HAP-1 (cell line): ENCODE results near the gene ERH.

Experiments
- DNase-seq, 2 experiments: peaks; one replicate each; pipeline ENCODE4 v3.0.0-alpha.2; 2016 to 2020; ENCODE audit warnings: low spot score in 2 of 2
- H3K27me3 ChIP-seq: fragments of 250-450 bp; sonication (Bioruptor Pico); 2 replicates; pipeline ENCODE4 v1.5.1; 2020; ENCODE audit warnings: low read depth, mild to moderate bottlenecking, moderate library complexity
- H3K36me3 ChIP-seq: fragments of 250-450 bp; sonication (Bioruptor Pico); replicated peaks from 2 replicates; pipeline ENCODE4 v1.5.1; 2020; ENCODE audit warnings: mild to moderate bottlenecking
- H3K4me1 ChIP-seq: fragments of 250-450 bp; sonication (Bioruptor Pico); 2 replicates; pipeline ENCODE4 v1.5.1; 2020; ENCODE audit warnings: mild to moderate bottlenecking
- H3K4me3 ChIP-seq: fragments of 250-450 bp; sonication (Bioruptor Pico); 2 replicates; pipeline ENCODE4 v1.5.1; 2020; ENCODE audit warnings: mild to moderate bottlenecking, moderate library complexity
- H3K9me3 ChIP-seq: fragments of 250-450 bp; sonication (Bioruptor Pico); 2 replicates; pipeline ENCODE4 v1.5.1; 2020; ENCODE audit warnings: mild to moderate bottlenecking, moderate library complexity
- in situ Hi-C: fragments of 300-500 bp; cut with MboI; formaldehyde crosslinking; loops from 3 replicates; pipeline ENCODE4 v1.14.3; 2020; ENCODE audit warnings: low sequenced_read_pairs, inconsistent platforms, mixed read lengths

The ERH gene

DNA sequence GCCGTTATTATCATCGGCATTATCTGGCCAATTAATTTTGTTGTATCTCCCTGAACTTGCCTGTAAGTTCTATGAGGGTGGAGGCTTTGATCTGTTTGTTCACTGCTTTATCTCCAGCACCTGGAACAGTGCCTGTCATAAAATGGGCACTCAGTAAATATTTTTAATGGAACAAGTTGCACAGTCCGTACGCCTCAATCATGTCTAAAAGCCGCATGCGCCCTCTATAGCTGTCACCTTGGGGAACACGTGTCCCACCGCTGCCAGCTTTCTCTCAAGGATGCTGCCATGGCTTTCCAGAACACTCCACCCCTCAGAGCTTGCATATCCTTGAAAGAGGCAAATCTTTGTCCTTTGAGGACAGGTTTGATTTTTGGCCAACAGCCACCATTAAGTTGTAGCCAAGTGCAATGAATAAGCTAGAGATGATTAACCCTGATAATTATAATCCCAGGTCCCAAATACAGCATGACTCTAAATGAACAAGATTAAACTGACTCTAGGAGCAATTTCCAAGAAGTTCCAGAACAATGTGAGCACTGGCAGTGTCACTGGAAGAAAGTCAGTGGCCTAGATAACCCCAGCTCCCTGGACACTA is 55.1 kb downstream of the ERH start:
- in situ Hi-C loops = no loop called here
- no peaks in the 10 kb centered on the region for H3K4me1 ChIP-seq
- H3K36me3 ChIP-seq = no peaks in the 10 kb centered on the region
- no peak for DNase-seq
- no peaks in the 10 kb centered on the region for H3K27me3 ChIP-seq
- no peak overlapping the region for H3K4me3 ChIP-seq
- H3K9me3 ChIP-seq = no peaks in the 10 kb centered on the region

DNA sequence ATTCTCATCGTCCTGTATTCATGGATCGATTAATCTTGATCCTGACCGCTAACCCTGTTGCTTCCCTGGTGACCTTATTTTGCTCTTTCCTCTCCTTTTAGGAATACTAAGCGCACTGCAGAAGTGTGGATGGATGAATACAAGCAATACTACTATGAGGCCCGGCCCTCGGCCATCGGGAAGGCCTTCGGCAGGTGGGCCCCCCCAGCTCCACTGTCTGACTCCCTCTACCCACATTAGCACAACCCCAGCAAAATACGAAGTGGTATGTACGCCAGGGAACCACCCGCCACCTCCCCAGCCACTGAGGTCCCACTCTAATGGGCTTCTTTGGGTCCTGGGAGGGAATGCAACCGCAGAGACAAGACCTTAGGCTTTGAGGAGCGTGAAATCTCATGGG is 58.7 kb downstream of the ERH start:
- Histone ChIP-seq H3K4me1 (no peaks in the 10 kb centered on the region), H3K36me3 (no peaks in the 10 kb centered on the region), H3K27me3 (no peaks in the 10 kb centered on the region), H3K4me3 (no peak overlapping the region), H3K9me3 (no peaks in the 10 kb centered on the region)
- no peak for DNase-seq
- in situ Hi-C loops = no loop called here

DNA sequence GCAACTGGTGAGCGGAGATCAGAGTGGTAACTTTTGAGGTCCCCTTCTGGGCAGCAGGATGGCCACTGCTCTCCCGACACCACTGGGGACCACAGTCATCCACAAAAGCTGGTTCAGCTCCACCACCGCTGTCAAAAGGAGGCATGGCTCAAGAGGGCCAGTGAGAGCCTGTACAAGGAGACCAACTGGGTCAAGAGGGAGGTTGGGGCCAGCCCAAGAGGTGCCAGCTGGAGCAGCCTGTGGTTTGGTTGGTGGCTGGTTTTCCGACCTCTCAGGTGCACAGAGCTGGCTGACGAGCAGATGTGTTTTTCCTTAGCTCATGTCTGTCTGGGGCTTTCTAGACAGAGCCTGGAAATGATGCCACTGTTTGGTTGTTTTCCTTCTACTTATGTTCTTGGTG is 60.1 kb downstream of the ERH start:
- H3K36me3 ChIP-seq = no peaks in the 10 kb centered on the region
- in situ Hi-C loops = no loop called here
- DNase-seq = no peak
- H3K4me3 ChIP-seq = no peak overlapping the region
- H3K9me3 ChIP-seq = no peaks in the 10 kb centered on the region
- H3K4me1 ChIP-seq = no peaks in the 10 kb centered on the region
- no peaks in the 10 kb centered on the region for H3K27me3 ChIP-seq

DNA sequence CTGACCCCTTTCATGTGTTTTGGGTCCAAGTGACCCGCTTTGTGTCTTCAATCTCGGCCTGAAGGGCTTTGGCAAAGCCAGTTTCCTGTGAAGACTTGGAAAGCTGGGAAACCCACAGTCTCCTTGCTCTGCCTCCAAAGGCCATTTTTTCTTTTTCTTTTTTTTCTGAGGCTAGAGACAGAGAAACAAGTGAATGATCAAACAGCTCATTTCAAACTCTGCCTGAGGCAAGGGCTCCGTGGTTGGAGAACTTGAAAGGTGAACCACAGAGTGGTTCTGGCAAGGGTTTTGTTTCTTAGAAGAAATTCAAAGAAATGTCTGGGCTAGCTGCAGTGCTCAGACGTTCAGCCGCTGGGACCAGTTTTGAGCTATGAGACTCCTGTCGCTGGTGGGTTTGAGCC is 62.7 kb downstream of the ERH start:
- Histone ChIP-seq H3K27me3 (no peaks in the 10 kb centered on the region), H3K36me3 (no peaks in the 10 kb centered on the region), H3K4me3 (no peak overlapping the region), H3K9me3 (no peaks in the 10 kb centered on the region), H3K4me1 (no peaks in the 10 kb centered on the region)
- no peak for DNase-seq
- in situ Hi-C loops = no loop called here

DNA sequence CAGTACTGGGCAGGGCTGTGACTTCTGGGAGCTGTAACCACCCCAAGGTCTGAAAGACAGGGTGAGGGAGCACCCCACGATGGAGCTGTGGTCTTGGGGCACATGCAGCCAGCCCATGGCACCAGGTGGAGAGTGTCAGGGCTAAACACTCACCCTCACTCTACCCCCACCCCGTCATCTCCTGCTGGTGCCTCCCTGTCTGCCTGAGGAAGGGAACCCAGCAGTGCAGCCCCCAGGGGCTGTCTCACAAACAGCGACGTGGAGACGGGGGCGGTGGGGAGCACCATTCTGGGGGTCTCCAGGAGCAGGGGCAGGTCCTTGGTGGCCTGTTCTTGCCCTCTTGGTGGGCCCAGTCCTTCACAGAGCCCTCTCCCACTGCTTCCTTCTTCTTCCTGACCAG is 63.5 kb downstream of the ERH start:
- H3K9me3 ChIP-seq = no peaks in the 10 kb centered on the region
- DNase-seq = no peak
- H3K27me3 ChIP-seq = no peaks in the 10 kb centered on the region
- no peaks in the 10 kb centered on the region for H3K4me1 ChIP-seq
- H3K4me3 ChIP-seq = no peak overlapping the region
- in situ Hi-C loops = no loop called here
- H3K36me3 ChIP-seq = no peaks in the 10 kb centered on the region

DNA sequence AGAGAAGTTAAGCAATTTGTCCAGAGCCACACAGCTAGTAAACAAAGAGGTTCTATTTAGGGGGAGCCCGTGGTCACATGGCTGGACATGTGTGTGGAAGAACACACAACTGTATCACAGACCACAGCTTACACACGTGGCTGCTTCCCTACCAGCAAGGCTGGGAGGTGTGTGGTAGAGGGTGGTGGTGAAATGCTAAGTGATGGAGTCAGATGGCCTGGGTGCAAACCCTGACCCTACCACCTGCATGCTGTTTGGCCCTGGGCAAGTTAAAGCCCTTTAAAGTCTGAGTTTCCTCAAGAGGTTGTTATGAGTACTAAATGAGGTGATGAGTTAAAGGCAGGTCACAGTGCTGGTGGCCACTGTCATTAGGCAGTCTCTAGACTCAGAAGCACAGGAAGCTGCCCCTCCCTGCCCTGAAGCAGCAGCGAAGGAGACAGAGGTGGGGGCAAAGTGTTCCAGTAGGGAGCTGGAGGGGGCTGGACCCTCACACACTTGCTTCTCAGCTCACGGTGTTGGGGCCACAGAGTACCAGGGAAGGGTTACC is 64.2 kb downstream of the ERH start:
- Histone ChIP-seq H3K9me3 (no peaks in the 10 kb centered on the region), H3K4me1 (no peaks in the 10 kb centered on the region), H3K27me3 (no peaks in the 10 kb centered on the region), H3K4me3 (no peak overlapping the region), H3K36me3 (no peaks in the 10 kb centered on the region)
- in situ Hi-C loops = no loop called here
- DNase-seq = no peak

DNA sequence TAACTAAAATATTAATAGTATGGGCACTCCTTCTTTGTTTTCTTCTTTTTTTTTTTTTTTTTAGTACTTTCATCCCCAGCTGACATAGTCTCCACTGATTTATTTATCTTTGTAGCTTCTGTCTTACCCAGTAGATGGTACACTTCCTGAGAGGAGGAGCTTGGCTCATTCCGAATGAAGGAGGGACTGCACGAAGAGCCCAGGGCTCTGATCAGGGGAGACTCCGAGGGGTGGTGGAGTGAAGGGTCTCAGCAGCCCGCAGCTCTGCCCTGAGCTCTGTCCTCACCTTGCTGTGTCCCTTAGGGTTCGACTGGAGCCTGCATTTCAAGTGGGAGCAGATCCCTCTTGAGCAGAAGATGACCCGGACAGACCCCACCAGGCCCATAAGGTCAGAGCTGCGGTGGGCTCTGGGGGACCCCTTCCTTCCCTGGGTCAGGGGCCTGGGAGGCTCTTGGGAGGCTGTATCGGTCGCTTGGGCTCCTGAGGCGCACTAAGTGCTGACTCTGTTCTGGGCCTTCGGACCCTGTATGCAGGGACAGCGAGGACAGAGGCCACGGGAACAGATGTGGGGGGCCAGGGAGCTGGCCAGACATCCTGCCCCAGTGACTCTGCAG is 65.2 kb downstream of the ERH start:
- no peak overlapping the region for H3K4me3 ChIP-seq
- DNase-seq = no peak
- H3K9me3 ChIP-seq = no peaks in the 10 kb centered on the region
- no peaks in the 10 kb centered on the region for H3K4me1 ChIP-seq
- H3K36me3 ChIP-seq = no peaks in the 10 kb centered on the region
- in situ Hi-C loops = no loop called here
- H3K27me3 ChIP-seq = no peaks in the 10 kb centered on the region

DNA sequence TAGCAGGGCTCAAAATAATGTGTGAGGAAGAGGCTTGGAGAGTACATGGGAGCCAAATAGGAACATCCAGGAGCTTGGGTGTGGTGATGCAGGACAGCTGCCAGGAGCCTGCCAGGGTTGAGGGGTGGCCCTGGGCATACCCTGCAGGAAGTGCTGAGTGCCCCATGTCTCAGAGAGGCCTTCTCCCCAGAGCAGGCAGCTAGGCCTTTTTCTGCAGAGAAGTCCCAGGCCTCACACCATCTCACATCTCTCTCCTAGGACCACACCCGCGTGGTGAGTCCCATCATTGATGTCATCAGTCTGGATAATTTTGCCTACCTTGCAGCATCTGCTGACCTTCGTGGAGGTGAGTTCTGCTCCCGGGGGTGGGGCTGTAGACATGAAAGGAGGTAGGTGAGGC is 66.9 kb downstream of the ERH start:
- Histone ChIP-seq H3K27me3 (no peaks in the 10 kb centered on the region), H3K4me1 (no peaks in the 10 kb centered on the region), H3K4me3 (no peak overlapping the region), H3K36me3 (no peaks in the 10 kb centered on the region), H3K9me3 (no peaks in the 10 kb centered on the region)
- in situ Hi-C loops = no loop called here
- no peak for DNase-seq
